GM23338 (cell line): Measurements from ENCODE around the gene GATAD2B.

ENCODE experiments used
- POLR2AphosphoS5 ChIP-seq: IDR thresholded peaks from 2 replicates; pipeline ENCODE4 v1.6.1; 2016; ENCODE audit warnings: antibody characterized with exemption, low read depth
- TF ChIP-seq, protein P1 (sequence below), 2 experiments: fragments of 200-600 bp in 1 of 2; sonication (generic) in 1 of 2; conservative IDR thresholded peaks; 2 replicates each; pipeline versions ENCODE4 v1.5.1 to v1.6.1; 2016 to 2017; ENCODE audit warnings: antibody characterized with exemption in 2 of 2, low read depth in 2 of 2, mild to moderate bottlenecking in 2 of 2, moderate library complexity in 1 of 2

DNA sequence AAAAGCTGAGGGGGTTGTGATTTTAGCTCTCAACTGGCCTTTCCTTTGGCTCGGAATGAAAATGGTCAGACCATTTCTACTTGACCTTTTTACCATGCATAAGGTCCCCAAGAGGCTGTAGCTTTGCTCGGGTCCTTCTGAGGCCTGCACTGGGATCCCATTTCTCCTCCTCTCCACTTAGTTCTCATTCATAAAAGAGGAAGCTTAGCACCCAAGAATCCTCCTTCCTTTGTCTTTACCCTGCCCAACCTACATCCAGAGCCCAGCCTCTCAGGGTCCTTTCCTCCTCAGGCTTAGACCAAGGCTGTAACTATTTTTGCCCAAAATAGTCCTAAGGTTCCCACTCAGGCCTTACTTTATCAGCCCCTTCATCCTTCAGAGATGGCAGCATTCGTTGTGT, 153.6 kb downstream of the GATAD2B start:
- no peak for TF ChIP-seq POLR2AphosphoS5
- TF ChIP-seq, protein P1, sequence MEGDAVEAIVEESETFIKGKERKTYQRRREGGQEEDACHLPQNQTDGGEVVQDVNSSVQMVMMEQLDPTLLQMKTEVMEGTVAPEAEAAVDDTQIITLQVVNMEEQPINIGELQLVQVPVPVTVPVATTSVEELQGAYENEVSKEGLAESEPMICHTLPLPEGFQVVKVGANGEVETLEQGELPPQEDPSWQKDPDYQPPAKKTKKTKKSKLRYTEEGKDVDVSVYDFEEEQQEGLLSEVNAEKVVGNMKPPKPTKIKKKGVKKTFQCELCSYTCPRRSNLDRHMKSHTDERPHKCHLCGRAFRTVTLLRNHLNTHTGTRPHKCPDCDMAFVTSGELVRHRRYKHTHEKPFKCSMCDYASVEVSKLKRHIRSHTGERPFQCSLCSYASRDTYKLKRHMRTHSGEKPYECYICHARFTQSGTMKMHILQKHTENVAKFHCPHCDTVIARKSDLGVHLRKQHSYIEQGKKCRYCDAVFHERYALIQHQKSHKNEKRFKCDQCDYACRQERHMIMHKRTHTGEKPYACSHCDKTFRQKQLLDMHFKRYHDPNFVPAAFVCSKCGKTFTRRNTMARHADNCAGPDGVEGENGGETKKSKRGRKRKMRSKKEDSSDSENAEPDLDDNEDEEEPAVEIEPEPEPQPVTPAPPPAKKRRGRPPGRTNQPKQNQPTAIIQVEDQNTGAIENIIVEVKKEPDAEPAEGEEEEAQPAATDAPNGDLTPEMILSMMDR (conservative IDR thresholded peaks at IDR 0.05; ENCODE audit: low read depth in 2 of 2), result no peak
